Esophagus muscularis mucosa (tissue), 4 donors: Measurements from ENCODE around the gene SLC6A2.

Experiments used
- CTCF ChIP-seq, 3 experiments: fragments of 200-600 bp in 2 of 3; fragments of 450-650 bp in 1 of 3; sonication (generic) in 2 of 3; IDR thresholded peaks; one replicate each; pipeline ENCODE4 v1.5.1; 2017 to 2019; ENCODE audit warnings: antibody characterized with exemption in 3 of 3, mild to moderate bottlenecking in 2 of 3, moderate library complexity in 1 of 3
- EP300 ChIP-seq: sonication (generic); formaldehyde crosslinking; IDR thresholded peaks from one replicate; pipeline ENCODE4 v1.6.1; 2017; ENCODE audit warnings: antibody characterized with exemption
- POLR2A ChIP-seq: fragments of 450-650 bp; IDR thresholded peaks from one replicate; pipeline ENCODE4 v1.6.1; 2017; ENCODE audit warnings: antibody characterized with exemption, moderate library complexity, mild to moderate bottlenecking, low read depth
- POLR2AphosphoS5 ChIP-seq, 2 donors: sonication (generic); formaldehyde crosslinking; IDR thresholded peaks; one replicate each; pipeline ENCODE4 v1.6.1; 2017; ENCODE audit warnings: antibody characterized with exemption in 2 of 2

- TF ChIP-seq POLR2A, result no peak
- TF ChIP-seq CTCF (IDR thresholded peaks at IDR 0.05), result peak in 1 of 3 experiments; percentile 15
- TF ChIP-seq POLR2AphosphoS5 (IDR thresholded peaks at IDR 0.05), result no peak
- TF ChIP-seq EP300, result no peak
Observed at GRCh38 chr16:55643161-55643970, 12.4 kb upstream of the SLC6A2 start.
